BJ (cell line): ENCODE measurements around the gene ICAM1. TPM values are rescaled to one million over a fixed set of nuclear protein-coding genes. Genes with fewer than 3 reads are reported as not detected.

Source experiments
- CTCF ChIA-PET: fragments of 350-600 bp; formaldehyde crosslinking; extraction: SDS; loops from one replicate; lab custom pipeline; 2021; ENCODE audit warnings: antibody characterized with exemption, inconsistent platforms; lab: Yijun Ruan, JAX
- POLR2A ChIA-PET: fragments of 300-600 bp; sonication (Branson Sonifier 250); formaldehyde crosslinking; extraction: SDS; loops from one replicate; lab custom pipeline; 2021; ENCODE audit warnings: antibody characterized with exemption; lab: Charles Lee
- DNase-seq: peaks from one replicate; pipeline ENCODE4 v3.0.0-alpha.2; 2011; ENCODE audit warnings: low read depth
- H3K27me3 ChIP-seq: 2 replicates; pipeline ENCODE4 v1.6.0; 2011; ENCODE audit warnings: low read length; ENCODE audit not compliant: control insufficient read depth, insufficient read depth
- H3K36me3 ChIP-seq: 2 replicates; pipeline ENCODE4 v1.5.1; 2011; ENCODE audit warnings: low read length; ENCODE audit not compliant: control insufficient read depth, insufficient read depth
- H3K4me3 ChIP-seq: 2 replicates; pipeline ENCODE4 v1.5.1; 2011; ENCODE audit warnings: low read depth, mild to moderate bottlenecking, control low read depth, low read length
- polyA plus RNA-seq: library from polyadenylated mRNA; depleted of rRNA; stranded (reverse); fragments of >200 nt; gene quantifications from 2 replicates; pipeline ENCODE4 v1.2.3, GENCODE V29; 2011
- TF ChIP-seq, protein P1 (sequence below): IDR thresholded peaks from 2 replicates; pipeline ENCODE4 v1.5.1; 2011; ENCODE audit warnings: low read depth, mild to moderate bottlenecking, control low read depth, inconsistent platforms, low read length, moderate library complexity; ENCODE audit not compliant: insufficient read depth

The ICAM1 gene
- polyA plus RNA-seq, 1 experiment: 55.9 TPM

- H3K36me3 ChIP-seq: peaks cover 42% of the 10 kb centered on the region
- no peak for DNase-seq
- ChIA-PET POLR2A (interaction anchor here (0.6 kb wide), 1 partner anchor 81 kb away, joined by 12 read pairs; no protein-coding TSS in a partner anchor), CTCF (no interaction called here)
- TF ChIP-seq, protein P1, sequence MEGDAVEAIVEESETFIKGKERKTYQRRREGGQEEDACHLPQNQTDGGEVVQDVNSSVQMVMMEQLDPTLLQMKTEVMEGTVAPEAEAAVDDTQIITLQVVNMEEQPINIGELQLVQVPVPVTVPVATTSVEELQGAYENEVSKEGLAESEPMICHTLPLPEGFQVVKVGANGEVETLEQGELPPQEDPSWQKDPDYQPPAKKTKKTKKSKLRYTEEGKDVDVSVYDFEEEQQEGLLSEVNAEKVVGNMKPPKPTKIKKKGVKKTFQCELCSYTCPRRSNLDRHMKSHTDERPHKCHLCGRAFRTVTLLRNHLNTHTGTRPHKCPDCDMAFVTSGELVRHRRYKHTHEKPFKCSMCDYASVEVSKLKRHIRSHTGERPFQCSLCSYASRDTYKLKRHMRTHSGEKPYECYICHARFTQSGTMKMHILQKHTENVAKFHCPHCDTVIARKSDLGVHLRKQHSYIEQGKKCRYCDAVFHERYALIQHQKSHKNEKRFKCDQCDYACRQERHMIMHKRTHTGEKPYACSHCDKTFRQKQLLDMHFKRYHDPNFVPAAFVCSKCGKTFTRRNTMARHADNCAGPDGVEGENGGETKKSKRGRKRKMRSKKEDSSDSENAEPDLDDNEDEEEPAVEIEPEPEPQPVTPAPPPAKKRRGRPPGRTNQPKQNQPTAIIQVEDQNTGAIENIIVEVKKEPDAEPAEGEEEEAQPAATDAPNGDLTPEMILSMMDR: no peak
- no peak overlapping the region for H3K4me3 ChIP-seq
- no peaks in the 10 kb centered on the region for H3K27me3 ChIP-seq
Measured at GRCh38 chr19:10318807-10319682, 48.1 kb downstream of the ICAM1 start.

DNA sequence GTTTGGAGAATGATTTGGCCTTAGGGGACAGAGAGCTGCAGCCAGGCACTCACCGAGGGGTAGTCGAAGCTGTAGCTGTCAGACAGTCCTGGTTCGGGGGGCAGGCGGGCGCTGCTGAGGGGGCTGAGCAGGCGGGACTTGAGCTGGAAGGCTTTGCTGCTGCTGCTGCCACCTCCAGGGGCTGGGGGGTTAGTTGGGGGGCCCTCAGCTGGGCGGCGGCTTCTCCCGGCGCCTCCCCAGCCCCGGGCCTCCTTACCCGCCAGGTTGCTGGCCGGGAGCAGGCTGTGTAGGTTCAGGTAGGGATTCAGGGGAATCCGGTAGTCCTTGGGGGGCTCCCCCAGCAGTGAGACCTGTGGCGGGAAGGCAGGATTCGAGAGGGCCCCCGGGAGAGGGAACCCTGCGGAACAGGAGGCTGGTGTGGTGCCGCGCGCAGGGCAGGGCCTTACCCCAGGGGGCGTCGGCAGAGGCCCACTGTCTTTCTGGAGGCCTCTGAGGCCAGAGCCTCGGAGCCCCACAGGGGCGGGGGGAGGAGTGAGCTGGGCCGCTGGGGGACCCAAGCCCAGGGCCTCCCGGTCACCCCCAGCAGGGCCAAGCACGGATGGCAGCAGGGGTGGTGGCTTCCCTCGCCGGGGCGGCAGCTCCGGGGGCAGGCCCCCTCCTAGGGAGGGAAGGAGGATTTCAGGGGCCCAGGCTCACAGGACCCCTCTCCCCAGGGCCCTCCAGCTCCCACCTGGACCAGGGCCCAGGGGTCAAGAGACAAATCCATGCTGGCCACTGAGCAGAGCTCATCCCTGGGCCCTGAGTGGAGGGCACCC is 49.9 kb downstream of the ICAM1 start:
- POLR2A ChIA-PET: interaction anchor here (0.6 kb wide), 1 partner anchor 29 kb away, joined by 4 read pairs; no protein-coding TSS in a partner anchor
- Histone ChIP-seq H3K36me3 (peaks cover 44% of the 10 kb centered on the region), H3K27me3 (no peaks in the 10 kb centered on the region), H3K4me3 (no peak overlapping the region)
- DNase-seq: no peak
- TF ChIP-seq, protein P1: no peak
- CTCF ChIA-PET: interaction anchor here (0.6 kb wide), 1 partner anchor 16 kb away, joined by 3 read pairs; no protein-coding TSS in a partner anchor

DNA sequence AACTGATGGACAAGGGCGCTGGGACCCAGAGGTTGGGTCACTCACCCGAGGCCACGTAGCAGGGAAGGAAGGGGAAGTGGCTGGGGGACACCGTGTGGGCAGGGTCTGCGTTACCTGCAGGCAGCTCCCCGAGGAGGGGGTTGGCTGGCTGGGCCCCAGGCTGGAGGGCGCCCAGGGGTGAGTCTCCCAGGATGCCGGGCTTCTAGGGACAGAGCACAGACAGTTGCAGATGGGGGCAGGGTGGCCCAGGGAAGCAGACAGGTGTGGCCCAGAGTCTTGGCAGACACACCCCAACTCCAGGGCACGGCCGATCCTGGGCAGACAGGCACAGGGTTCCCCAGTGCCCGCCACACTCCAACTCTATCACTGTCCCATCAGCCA is 50.5 kb downstream of the ICAM1 start:
- H3K36me3 ChIP-seq: peaks cover 45% of the 10 kb centered on the region
- POLR2A ChIA-PET: no interaction called here
- DNase-seq: no peak

DNA sequence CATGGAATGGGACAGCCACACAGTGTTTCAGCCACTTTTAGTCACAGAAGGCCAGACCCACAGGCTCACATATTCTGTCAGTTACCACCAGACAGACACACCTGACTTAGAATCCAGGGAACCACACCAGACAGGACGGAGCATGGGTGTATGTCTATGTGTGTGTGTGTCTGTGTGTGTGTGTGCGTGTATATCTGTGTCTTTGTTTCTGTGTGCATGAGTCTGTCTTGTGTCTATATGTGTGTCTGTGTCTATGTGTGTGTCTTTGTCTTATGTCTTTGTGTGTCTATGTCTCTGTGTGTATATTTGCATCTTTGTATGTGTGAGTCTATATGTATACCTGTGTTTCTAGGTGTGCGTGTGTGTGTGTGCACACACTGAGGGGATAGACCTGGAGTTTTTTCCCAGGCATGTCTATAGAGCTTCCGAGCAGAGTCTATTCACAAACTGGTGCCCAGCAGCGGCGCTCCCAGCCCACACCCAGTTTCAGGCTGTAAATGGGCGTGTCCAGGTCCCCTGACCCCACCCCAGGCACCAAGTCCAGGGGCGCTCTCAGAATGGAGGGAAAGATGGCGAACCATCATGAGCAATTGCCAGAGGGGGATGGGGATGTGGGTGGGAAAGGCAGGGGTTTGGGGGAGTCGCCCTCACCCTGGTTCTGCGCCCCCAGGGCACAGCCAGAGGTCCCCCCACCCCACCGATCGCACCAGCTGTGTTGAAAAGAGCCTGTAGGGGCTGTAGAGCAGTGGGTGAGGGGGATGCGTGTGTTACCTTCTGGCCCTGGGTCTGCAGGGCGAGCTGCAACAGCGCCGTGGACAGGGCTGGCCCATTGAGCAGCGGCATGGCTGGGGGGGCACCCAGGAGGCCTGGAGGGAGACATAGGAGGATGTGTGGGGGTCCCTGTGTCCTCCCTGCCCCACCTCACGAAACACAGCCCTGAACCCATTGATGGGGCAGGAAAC is 51.2 kb downstream of the ICAM1 start:
- no peak for DNase-seq
- peaks cover 43% of the 10 kb centered on the region for H3K36me3 ChIP-seq
- no peaks in the 10 kb centered on the region for H3K27me3 ChIP-seq
- TF ChIP-seq, protein P1: no peak
- CTCF ChIA-PET: no interaction called here
- no peak overlapping the region for H3K4me3 ChIP-seq
- POLR2A ChIA-PET: no interaction called here

More for the DNA sequence above, 50.5 kb downstream of the ICAM1 start:
- no peak overlapping the region for H3K4me3 ChIP-seq
- TF ChIP-seq, protein P1: no peak
- CTCF ChIA-PET: no interaction called here
- H3K27me3 ChIP-seq: no peaks in the 10 kb centered on the region
